Measurements from ENCODE around the gene ASCC1.

ASCC1 gene

DNA sequence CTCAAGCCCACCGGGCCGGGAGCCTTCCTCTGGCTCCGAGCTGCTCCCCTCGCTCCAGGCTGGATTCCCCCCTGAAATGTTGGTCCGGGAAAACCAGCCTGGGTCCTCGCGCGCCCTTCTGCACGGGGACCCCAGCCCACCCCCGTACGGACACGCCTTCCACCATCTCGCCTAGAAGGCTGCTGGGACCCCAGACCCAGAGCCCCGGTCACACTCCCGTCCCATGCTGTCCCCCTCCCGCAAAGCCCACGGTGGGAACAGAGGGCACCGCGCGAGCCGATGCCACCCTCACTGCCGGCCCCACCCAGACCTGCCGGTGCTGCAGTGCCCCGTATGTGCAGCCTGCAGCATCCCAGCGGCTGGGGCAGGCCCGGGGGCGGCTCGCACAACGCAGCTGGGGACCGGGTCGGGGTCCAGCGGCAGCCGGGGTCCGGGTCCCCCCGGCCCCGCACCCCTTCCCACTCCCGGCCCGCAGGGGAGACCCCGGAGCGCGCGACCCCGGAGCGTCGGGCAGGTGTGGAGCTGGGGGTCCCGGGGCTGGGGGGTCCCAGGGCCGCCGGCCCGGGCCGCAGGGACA lies 128.6 kb downstream of the ASCC1 start:
- in situ Hi-C loops (cut with MboI; ENCODE audit: low sequenced_read_pairs) = no loop called here

- in situ Hi-C loops (cut with MboI; ENCODE audit: low sequenced_read_pairs) = no loop called here
These were observed 129.3 kb downstream of the ASCC1 start for GRCh38 chr10:72086466-72087391.

DNA sequence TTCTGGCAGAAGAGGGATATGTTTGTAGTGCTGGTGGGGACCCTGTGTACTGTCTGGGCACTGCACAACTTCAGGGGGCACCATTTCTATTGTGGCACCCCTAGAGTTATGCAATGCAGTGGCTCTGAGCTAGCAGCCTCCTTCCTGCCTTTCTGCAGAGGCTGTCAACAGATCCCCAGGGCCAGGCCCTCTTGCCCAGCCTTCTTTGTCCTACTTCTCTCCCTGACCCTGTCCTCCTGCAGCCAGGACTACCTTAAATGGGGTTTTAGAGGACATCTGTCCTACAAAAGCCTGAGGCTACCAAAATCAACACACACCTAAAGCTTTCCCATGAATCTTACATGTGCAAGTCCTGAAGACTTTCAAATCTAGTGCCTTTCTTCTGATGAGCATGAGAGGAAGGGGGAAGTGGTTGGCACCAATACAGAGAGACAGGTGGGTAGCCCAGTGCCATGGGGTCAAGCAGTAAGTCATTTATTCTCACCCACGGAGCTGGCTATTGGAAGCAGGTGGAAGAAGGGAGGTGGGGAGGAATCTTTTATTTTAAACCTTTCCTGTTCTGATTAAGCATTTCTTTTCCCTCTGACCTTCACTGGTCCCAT lies 130.1 kb downstream of the ASCC1 start:
- in situ Hi-C loops (cut with MboI; ENCODE audit: low sequenced_read_pairs) = no loop called here

- in situ Hi-C loops (cut with MboI; ENCODE audit: low sequenced_read_pairs) = no loop called here
These were observed 130.9 kb downstream of the ASCC1 start for GRCh38 chr10:72085166-72085565.

GRCh38 chr10:72083790-72084459 lies 132.2 kb downstream of the ASCC1 start:
- in situ Hi-C loops (cut with MboI; ENCODE audit: low sequenced_read_pairs) = no loop called here

DNA sequence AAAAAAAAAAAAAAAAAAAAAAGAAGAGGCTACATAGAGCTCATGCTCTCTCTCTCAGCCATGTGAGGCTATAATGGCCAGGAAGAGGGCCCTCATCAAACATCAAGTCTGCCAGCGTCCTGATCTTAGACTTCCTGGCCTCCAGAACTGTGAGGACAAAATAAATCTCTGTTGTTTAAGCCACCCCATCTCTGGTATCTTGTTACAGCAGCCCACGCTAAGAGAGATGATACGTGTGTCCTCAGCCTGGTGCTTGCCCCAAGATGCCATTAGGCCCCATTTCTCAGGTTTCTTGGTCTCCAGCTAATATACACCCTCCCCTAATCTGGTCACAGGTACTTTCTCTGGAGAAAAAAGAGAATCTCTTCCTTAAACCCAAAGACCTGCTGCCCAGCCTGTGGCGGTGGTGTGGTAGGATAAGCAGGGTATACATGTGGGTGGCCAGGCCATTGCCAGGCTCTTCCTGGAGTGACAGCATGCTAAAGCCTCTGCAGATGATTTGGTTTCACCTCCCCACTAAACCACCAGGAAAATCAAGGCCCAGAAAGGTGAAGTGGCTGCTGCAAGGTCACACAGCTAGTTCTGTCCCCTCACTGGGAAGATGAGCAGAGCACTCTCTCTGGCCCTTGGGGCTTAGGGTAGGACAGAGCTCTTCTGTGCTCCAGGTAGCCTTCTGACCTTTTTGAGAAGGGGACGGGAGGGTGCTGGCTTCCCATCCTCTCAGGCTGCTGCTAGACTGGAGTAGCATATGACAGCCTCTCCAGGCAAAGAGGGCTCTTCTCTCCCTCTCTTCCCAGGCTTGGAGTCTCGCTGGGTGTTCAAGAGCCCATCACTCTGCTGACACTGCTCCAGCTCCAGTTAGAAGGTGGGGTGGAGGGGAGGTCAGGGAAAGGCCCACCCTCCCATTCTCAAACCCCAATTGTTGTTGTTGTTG lies 133.0 kb downstream of the ASCC1 start:
- in situ Hi-C loops (cut with MboI; ENCODE audit: low sequenced_read_pairs) = no loop called here

- in situ Hi-C loops (cut with MboI; ENCODE audit: low sequenced_read_pairs) = no loop called here
These were observed 134.1 kb downstream of the ASCC1 start for GRCh38 chr10:72081772-72082590.

DNA sequence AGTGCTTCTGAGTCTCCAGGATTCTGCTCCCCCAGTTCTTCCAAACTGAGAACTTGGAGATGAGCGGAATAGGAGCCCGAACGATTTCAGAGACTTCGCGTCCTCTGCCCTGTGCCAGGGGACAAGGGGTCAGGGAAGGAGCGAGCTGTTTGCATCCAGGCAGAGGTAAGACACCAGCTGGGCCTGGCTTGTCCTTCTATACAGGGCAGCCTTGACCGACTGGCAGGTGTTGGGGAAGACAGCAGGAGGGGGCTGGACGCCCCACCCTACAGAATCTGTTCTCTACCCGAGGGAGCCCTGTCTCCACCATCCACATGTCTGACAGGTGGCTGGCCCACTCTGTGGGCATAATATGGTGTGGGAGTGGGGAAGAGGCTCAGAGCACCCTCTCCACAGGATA lies 134.9 kb downstream of the ASCC1 start:
- in situ Hi-C loops (cut with MboI; ENCODE audit: low sequenced_read_pairs) = no loop called here

- in situ Hi-C loops (cut with MboI; ENCODE audit: low sequenced_read_pairs) = no loop called here
These were observed 135.8 kb downstream of the ASCC1 start for GRCh38 chr10:72080042-72080975.

DNA sequence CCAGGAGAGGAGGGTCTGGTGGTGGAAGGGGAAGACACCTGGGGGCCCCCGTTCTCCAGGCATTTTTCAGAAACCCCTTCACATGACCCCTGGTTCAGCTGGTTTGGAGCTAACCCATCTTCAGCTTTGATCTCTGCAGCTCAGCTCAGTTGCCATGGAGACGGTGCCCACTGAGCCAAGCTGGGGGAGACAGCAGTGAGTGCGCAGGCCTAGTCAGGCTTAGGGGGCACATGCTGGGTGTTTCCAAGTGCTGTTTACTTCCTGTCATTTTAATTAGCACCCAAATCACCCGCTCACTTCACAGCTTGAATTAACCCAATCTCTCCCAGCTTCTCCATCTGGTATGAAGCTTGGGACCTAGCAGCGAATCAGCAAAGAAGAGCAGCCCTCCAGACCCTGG lies 136.7 kb downstream of the ASCC1 start:
- in situ Hi-C loops (cut with MboI; ENCODE audit: low sequenced_read_pairs) = no loop called here

DNA sequence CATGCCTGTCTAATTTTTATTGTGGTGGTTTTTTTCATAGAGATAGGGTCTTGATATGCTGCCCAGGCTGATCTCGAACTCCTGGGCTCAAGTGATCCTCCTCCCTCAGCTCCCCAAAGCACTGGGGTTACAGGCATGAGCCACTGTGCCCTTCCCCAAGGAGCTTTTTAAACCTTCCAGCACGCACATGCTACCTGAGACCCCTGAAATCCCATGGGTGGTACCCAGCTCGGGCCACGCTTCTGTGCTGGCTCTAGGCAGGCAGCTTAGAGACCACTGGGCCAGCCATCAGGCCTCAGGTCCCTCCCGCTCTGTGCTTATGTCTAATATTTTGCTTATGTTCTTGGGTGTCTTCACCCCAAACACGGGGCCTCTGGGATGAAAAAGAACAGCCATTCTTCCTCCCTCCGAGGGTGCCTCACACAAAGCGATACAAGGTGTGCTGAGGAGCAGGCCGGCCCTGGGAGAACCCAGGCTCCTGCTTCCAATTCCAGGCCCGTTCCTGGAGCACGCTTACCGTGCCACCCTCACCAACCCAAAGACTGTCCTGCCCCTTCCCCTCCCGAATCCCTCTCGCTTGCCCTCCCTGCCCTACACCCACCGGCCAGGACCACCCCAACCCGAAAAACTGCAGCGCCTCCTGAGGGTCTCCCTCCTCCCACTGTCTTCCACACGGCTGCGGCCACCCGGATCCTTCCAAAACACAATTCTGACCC lies 138.6 kb downstream of the ASCC1 start:
- in situ Hi-C loops (cut with MboI; ENCODE audit: low sequenced_read_pairs) = no loop called here

DNA sequence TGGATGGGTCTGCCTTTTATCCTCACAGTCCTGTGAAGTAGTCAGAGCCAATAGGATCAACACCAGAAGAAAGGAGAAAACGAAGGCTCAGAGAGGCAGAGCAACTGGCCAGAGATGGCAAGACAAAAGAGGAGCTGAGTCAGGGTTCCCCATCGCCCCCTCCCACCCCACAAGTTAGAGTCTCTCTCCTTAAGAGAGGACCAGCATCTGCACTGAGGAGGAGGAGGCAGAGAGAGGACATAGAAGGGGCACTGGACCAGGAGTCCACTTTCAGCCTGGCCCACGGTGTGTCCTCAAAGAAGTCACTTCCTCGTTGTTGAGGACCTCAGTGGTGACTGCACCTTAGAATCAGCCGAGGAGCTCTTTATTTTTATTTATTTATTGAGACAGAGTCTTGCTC lies 139.3 kb downstream of the ASCC1 start:
- in situ Hi-C loops (cut with MboI; ENCODE audit: low sequenced_read_pairs) = no loop called here

GRCh38 chr10:72075376-72076115 lies 140.5 kb downstream of the ASCC1 start:
- in situ Hi-C loops (cut with MboI; ENCODE audit: low sequenced_read_pairs) = no loop called here

DNA sequence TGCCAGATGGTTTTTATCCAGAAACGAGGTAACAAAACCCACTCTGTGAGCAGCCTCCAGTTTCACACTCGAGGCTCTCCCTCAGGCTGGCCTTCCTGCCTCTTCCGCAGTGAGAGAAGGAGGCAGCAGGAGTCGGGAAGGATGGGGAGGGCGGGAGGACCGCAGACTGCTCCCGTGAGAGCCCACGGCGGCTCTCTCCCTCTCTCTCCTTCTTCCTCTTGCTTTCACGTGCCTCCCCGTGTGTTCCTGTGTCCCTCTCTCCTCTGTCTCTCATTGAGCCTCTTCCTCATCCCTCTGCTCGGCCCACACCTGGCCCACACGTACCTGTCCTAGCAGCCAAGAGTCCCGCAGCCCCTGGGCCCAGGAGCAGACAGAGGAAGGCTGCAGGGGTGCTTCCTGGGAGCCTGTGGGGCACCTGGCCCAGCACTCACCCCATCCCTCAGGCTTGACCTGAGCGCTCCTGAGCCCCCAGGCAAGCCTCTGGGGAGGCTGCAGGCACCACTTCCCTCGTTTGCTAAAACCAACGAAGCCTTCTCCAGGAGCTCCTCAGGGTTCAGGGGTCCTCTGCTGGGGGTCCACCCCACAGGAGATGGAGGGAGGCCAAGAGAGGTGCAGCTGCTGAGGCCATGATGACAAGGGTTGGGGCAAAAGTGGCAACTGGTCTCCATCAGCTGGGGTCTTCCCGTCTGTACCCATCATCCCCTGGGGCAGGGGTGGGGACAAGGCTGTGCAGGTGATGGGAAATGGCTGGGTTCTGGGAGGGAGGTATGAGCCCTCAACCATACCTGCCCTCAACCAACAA lies 141.3 kb downstream of the ASCC1 start:
- in situ Hi-C loops (cut with MboI; ENCODE audit: low sequenced_read_pairs) = no loop called here

GRCh38 chr10:72073708-72074573 lies 142.1 kb downstream of the ASCC1 start:
- in situ Hi-C loops (cut with MboI; ENCODE audit: low sequenced_read_pairs) = no loop called here
